GM19438 (cell line): ENCODE measurements around the gene CYP27C1.
A peak's percentile ranks its signal among the peaks of the same experiment; 100 is the strongest.
"Not testable (repeated sequence)": the region's sequence is repeated elsewhere in the genome, so short reads cannot be mapped to it uniquely, and the experiment has no call there.

Experiments
- ATAC-seq: cut with Tn5 transposase; IDR thresholded peaks from one replicate; pipeline ENCODE4 v1.9.1; 2021; ENCODE audit warnings: low read depth; ENCODE audit not compliant: unreplicated experiment

CYP27C1 gene, protein sequence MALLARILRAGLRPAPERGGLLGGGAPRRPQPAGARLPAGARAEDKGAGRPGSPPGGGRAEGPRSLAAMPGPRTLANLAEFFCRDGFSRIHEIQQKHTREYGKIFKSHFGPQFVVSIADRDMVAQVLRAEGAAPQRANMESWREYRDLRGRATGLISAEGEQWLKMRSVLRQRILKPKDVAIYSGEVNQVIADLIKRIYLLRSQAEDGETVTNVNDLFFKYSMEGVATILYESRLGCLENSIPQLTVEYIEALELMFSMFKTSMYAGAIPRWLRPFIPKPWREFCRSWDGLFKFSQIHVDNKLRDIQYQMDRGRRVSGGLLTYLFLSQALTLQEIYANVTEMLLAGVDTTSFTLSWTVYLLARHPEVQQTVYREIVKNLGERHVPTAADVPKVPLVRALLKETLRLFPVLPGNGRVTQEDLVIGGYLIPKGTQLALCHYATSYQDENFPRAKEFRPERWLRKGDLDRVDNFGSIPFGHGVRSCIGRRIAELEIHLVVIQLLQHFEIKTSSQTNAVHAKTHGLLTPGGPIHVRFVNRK

DNA sequence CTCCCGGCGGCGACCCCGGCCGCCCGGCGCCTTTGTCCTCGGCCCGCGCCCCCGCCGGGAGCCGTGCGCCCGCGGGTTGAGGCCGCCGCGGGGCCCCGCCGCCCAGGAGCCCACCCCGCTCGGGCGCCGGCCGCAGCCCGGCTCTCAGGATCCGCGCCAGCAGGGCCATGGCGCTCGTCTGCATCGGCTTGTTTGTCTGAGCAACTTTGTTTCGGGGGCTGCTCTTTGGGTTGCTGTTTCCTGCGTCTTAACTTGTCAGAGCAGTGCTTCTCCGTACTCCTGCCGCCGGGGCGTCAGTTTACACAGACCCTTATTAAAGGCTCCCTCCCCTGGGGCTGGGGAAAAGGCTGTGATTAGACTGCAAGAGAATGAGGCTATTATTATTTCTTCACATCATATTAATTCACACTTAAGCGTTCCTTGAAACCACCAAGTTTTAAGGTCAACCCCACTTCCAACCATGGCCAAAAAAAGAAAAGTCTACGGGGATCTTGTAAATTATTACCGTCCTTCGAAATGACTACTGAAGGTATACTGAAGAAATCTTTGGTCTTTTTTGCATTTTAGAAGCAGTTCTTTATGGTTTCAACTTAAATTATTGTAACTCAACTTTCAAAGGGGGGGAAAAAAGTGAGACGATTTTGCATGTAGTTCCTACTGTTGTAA lies at the start of gene CYP27C1:
Gene CYP27C1, minus strand, starts transcription at position 198 of the 666 bp plus-strand sequence. Its CDS starts 29 bp downstream, at position 169.
- ATAC-seq: no peak

DNA sequence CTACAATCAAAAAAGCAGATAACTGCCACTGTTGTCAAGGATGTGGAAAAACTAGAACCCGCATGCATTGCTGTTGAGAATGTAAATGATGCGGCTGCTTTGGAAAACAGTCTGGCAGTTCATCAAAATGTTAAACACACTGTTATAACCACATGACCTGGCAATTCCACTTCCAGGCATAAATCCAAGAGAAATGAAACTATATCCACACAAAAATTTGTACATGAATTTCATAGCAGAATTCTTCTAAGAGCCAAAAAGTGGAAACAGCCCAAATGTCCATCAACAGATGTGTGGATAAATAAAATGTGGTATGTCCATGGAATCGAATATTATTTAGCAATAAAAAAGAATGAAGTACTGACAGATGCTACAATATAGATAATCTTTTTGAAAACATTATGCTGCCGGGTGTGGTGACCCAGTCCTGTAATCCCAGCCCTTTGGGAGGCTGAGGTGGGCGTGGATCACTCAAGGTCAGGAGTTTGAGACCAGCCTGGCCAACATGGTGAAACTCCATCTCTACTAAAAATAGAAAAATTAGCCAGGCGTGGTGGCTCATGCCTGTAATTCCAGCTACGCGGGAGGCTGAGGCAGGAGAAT lies 41.8 kb upstream of the CYP27C1 start:
- ATAC-seq: no peak

DNA sequence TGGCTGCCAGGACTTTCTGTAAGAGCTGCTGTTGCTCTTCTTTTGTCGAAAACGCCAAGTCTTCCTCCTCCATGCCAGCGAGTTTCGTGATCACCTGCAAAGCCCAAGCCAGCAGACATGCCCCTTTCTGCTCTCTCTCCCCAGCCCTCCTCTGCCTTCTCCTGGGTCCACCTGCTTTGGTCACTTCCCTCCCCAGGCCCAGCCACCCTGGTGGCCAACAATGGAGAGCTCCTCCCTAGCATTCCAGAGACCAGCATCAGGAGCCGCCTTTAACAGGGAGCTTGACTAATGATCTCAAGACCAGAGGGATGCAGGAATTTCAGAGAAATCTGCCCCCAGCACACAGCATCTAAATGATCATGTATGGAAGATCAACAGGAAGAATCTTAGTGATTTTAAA lies 39.3 kb upstream of the CYP27C1 start:
- ATAC-seq: no peak

DNA sequence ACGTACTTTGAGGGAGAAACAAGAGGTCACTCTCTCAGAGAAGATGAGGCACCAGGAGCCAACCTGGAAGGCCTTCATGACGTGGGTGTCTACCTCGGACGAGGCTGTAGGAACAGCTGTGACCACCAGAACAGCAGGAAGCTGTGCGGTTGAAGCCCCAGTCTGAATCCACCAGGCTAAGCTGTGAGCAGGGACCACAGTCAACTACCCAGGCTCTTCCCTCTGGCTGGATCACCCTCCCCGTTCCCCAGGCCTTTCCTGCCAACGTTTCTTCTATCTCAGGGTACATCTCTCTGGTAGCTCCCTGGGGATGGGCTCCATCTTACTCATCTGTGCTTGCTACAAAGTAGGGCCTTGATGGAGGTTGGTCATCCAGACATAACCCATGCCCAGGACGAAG lies 36.8 kb upstream of the CYP27C1 start:
- no peak for ATAC-seq

DNA sequence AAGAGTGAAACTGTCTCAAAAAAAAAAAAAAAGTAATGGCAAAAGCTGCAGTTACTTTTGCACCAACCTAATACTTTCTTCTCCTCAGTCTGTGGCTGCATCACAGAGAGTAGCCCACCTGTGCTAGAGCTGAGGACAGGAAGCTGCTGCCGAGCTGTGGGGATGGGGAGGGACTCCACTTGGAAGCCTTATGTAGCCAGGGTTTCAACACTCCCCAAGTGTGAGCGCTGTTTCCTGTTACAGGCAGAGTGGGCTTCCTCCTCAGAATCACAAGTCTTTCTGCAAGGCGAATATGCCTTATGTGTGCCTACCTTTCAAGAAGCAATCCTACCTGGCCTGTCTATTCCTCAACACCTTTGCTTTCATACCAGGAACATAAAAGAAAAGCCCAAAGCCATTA lies 36.3 kb upstream of the CYP27C1 start:
- no peak for ATAC-seq

DNA sequence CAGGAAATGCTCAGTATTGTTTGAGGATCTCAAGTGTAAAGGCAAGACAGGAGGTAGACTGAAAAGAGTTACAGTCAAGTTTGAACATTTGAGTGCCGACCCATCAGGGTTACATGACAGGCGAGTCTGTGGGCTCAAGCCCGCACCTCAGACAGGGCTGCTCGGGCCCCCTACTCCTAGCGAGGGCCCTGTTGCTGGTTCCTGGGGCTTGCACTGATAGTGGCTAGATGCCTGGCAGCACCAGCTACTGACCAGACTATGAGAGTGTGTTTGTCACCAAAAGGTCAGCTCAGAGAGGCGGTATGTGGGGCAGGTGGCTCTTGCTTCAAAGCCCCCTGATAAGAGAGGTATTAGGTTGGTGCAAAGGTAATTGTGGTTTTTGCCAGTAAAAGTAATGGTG lies 35.6 kb upstream of the CYP27C1 start:
- ATAC-seq: no peak

DNA sequence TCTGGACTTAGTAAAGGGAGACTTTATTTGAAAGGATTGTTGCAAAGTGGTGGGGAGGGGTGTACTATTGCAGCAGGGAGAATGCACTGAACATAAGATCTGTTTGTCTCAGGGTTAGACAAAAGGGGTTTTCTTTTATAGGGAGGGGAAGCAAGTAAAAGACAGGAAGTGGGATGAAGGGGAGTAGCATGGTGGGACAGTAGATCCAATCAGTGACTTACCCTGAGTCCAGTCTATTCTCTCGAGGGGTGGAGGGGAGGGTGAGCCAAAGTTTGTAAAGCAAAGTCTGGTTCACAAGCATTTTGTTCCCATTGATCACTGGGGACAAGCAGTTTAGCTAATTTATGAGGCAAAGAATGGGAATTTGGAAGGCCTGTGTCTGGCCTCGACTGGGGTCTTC lies 35.0 kb upstream of the CYP27C1 start:
- no peak for ATAC-seq

DNA sequence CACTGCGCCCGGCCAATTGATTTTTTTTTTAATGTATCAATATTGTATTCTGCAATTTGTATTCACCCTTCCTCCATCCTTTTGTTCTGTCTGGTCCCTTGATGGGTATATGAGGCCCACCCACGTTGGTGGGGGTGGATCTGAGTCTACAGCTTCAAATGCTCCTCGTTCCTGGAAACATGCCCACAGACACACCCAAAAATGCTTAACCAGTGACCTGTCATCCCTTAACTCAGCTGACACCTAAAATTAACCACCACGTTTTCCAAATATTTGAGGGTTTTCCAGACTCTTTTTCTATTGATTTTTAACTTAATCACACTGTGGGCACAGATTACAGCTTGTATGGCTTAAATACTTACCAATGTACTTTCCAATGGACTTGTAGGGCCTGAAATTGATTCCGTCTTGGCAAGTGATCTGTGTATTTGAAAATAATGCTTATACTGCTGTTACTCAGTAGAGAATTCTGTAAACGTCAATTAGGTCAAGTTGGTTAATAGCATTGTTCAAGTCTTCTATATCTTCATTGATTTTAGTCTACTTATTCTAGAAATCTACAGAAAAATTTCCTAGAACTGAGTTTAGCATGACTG lies 34.4 kb upstream of the CYP27C1 start:
- no peak for ATAC-seq

DNA sequence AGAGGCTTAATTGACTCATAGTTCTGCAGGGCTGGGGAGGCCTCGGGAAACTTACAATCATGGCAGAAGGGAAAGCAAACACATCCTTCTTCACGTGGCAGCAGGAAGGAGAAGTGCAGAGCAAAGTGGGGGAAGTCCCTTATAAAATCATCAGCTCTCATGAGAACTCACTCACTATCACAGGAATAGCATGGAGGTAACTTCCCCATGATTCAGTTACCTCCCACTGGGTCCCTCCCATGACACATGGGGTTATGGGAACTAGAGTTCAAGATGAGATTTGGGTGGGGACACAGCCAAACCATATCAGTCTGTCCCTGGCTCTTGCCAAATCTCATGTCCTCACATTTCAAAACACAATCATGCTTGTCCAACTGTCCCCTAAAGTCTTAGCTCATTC lies 21.1 kb upstream of the CYP27C1 start:
- not testable (repeated sequence) for ATAC-seq

DNA sequence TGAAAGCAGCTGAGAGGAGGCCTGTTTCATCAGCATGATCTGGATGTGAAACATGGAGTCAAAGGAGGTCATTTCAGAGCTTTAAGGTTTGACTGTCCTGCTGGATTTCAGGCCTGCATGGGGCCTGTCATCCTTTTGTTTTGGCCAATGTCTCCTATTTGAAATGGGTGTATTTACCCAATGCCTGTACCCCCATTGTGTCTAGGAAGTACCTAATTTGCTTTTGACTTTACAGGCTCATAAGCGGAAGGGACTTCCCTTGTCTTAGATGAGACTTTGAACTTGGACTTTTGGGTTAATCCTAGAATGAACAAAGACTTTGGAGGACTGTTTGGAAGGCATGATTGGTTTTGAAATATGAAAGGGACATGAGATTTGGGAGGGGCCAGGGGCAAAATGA lies 19.3 kb upstream of the CYP27C1 start:
- no peak for ATAC-seq

DNA sequence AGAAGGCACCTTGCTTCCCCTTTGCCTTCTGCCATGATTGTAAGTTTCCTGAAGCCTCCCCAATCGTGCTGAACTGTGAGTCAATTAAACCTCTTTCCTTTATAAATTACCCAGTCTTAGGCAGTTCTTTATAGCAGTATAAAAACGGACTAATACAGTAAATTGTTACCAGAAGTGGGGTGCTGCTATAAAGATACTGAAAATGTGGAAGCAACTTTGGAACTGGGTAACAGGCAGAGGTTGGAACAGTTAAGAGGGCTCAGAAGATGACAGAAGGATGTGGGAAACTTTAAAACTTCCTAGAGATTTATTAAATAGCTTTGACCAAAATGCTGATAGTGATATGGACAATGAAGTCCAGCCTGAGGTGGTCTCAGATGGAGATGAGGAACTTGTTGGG lies 17.7 kb upstream of the CYP27C1 start:
- not testable (repeated sequence) for ATAC-seq

DNA sequence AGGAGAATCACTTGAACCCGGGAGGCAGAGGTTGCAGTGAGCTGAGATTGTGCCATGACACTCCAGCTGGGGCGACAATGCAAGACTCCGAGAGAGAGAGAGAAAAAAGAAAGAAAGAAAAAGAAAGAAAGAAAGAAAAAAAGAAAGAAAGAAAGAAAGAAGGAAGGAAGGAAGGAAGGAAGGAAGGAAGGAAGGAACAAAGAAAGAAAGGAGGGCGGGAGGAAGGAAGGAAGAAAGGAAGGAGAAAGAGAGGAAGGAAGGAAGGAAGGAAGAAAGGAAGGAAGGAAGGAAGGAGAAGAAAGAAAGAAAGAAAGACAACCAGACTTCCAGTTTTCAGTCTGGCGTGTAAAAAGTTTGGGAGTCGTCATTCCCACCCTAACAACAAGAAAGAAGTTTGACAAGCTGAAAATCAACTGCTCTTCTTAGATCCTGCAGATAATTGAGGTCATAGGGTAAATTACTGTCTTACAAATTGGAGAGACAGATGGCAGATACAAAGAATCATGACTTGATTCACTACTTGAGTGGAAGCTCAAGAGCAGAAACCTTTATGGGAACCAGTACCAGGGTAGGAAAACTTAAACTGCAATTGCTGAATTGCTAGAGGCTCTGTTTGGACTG lies 15.1 kb upstream of the CYP27C1 start:
- ATAC-seq: no peak

DNA sequence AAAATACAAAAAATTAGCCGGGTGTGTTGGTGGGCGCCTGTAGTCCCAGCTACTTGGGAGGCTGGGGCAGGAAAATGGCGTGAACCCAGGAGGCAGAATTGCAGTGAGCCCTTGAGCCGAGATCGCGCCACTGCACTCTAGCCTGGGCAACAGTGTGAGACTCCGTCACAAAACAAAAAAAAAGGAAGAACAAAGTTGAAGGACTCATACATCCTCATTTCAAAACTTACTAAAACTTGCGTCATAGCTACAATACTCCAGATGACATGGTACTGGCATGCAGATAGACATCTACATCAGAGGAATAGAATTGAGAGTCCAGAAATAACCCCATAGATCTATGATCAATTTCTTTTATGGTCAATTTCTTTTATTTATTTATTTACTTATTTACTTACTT lies 13.6 kb upstream of the CYP27C1 start:
- no peak for ATAC-seq

DNA sequence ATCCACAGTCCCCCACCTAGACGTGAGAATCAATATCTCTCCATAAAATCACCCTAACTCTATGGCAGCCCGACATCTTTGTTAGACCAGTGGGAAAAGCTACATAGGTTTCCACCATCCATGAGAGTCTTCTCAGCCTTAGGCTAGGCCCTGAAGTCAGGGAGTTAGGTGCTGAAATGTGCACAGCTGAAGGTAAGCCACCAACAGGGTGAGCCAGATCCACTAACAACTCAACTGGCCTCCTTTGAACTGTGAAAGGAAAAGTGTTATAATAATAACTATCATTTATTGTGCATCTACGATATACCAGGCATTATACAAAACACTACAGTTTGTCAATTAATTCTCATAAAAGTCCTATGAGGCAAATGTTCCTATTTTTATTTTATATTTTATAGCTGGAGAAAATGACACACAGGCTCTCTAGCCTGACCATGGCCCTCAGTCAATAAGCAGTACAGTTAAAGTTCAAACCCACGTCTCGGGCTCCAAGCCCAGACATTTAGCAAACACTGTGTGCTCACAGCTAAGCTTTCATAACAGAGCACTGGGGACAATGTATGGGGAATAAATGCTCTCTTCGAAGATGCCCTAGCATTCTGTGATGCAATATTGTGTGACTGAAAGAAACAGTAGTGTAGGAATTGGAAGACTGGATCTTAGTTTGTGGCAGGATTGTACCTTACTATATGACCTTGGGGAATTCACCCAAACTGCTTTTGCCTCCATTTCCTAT lies 11.2 kb upstream of the CYP27C1 start:
- ATAC-seq: no peak

DNA sequence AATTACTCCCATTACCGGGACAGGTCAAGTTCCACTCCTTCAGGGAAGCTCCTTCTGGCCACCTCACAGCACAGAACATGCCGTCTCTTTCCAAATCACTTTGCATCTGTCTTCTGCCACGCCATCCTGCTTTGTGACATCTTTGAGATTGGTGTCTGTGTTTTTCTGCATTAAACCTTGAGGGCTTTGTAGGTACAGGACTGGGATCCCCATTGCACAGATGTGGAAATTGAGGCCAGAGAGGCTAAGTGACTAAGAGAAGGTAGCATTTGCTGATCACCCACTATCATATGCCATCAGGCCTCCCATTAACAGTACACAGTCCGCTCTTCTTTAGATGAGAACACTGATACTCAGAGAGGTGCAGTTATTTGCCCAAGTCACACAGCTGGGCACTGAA lies 9.5 kb upstream of the CYP27C1 start:
- no peak for ATAC-seq

DNA sequence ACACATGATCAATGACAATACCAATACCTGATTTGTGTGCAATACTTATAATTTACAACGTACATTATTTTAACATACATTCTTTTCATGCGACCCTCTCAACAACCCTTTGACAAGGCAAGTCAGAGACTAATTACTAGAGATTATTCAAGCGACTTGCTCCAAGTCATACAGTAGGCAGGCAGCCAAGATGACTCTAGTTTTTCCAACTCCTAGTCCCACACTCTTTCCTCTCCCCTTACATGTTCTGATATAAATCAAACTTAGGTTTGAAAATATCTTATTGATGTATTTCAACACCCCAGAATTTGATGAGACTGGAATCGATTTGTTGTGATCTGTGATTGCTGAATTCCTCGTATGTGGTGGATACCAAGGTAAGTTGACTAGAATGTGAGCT lies 8.0 kb upstream of the CYP27C1 start:
- no peak for ATAC-seq

DNA sequence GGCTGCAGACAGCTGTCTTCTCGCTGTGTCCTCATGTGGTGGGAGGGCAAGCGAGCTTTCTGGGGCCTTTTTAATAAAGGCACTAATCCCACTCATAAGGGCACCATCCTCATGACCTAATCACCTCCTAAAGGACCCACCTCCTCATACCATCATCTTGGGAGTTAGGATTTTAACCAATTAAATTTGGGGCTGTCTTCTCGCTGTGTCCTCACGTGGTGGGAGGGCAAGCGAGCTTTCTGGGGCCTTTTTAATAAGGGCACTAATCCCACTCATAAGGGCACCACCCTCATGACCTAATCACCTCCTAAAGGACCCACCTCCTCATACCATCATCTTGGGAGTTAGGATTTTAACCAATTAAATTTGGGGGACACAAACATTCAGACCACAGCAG lies 7.2 kb upstream of the CYP27C1 start:
- ATAC-seq: not testable (repeated sequence)

DNA sequence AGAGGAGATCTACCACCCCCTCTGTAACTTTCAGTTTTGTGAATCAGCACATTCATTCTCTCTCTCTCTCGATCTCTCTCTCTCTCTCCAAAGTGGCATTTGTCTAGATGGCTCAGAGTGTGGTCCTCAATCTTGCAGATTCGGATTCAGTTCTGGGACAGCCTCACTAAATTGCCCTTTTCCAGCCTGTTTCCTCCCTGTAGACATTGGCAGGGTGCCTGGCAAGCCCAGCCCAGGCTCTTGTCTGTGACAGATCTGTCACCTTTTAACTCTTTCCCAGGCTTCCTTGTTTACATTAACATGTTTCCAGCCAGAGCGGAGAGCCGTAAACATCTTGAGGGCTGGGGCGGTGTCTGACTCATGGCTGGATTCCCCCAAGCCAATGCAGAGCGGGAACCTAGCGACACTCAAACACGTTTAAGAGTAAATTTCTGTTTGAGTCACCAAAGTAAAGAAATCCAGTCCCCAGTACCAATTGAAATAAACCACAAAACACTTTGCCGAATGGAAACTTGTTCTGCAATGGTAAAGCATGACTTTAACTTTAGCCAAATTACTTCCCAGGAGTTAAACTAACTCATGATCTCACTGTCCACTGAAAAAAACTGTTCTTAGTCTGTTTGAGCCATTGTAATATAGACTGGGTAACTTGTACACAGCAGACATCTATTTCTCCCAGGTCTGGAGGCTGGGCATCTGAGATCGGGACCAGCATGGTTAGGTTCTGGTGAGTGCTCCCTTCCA lies 6.6 kb upstream of the CYP27C1 start:
- ATAC-seq: peak; percentile 62

DNA sequence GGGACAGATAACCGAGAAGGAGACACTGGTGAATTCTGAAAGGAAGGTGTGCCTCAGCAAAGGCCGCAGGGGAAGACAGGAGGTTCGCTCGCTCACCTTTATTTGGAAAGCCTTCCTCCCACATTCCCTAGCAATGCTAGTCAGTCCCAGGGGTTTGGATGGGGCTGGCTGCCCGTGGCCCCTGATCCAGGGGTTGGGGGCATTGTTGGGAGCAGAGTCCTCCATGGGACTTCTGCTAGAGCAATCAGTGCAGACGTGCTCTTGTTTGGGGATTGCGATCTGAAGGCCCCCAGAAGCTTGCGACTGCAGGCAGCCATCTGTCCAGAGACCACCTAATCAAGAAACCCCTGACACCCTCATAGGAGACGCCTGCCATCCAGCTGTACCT lies 6.0 kb upstream of the CYP27C1 start:
- no peak for ATAC-seq
